ENCODE data around the gene MKS1. TPM values are rescaled to one million over a fixed set of nuclear protein-coding genes. Genes with fewer than 3 reads are reported as not detected.

The MKS1 gene
- total RNA-seq, 1 experiment from 2014 or later = 29.8 TPM

DNA sequence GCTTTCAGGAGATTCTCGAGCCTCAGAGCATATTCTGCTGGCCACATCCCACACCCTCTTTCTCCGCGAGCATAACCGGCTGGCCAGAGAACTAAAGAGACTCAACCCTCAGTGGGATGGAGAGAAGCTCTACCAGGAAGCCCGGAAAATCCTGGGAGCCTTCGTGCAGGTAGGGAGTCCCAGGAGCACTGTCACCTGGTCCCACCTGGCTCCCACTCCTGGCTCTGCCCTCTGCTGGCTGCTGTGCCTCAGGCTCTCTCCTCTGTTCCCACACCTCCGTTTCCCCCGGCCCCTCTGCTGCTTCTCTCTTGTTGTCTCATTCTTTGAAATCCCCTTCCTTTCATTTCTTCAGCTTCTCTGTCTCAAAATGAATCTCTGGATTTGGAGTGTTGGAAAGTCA is 35.7 kb upstream of the MKS1 start:
- RAD21 ChIA-PET (ENCODE audit: low non-redundant PET in 1 of 2, low total read pairs in 2 of 2, uncharacterized antibody in 2 of 2, unreplicated experiment in 2 of 2) = no interaction called here
- peak overlapping the region; percentile 94 for H2AFZ ChIP-seq (ENCODE audit: low read depth, low read length, poor library complexity, severe bottlenecking)
- no peak overlapping the region for H3K4me3 ChIP-seq (replicated peaks in 1 of 2; ENCODE audit: low read depth in 1 of 2, low read length in 2 of 2)
- no peaks in the 10 kb centered on the region for H3K36me3 ChIP-seq (ENCODE audit: control insufficient read depth in 1 of 2, insufficient read depth in 2 of 2, low read length in 2 of 2)
- CTCF ChIA-PET = interaction anchor here (0.7 to 2.8 kb wide), 3 partner anchors 9 to 133 kb away, joined by 3 to 10 read pairs (median 6); no protein-coding TSS in a partner anchor
- H3K4me1 ChIP-seq (ENCODE audit: control insufficient read depth in 1 of 2, insufficient read depth in 2 of 2, low read length in 2 of 2) = peaks cover 0 to 6% of the 10 kb centered on the region in 2 experiments; a peak in 2 of 4 replicates
- H3K9ac ChIP-seq (ENCODE audit: low read length) = no peak overlapping the region
- H3K79me2 ChIP-seq (ENCODE audit: insufficient read depth, low read length) = no peaks in the 10 kb centered on the region
- POLR2A ChIA-PET = interaction anchor here (1.1 kb wide), 1 partner anchor 377 kb away, joined by 3 read pairs; no protein-coding TSS in a partner anchor
- intact Hi-C loops (cut with micrococcal nuclease) = loop anchor here (5.0 kb wide), 1 partner anchor 133 kb away; no protein-coding TSS in a partner anchor
- peak overlapping the region; percentile 26; the same call in 1 of the 2 replicates for H3K4me2 ChIP-seq (ENCODE audit: low read length)
- H3K27ac ChIP-seq (ENCODE audit: low read depth, low read length) = no peak overlapping the region
- BruUV-seq (replicated peaks) = no TSS peak
- no peaks in the 10 kb centered on the region for H4K20me1 ChIP-seq (ENCODE audit: insufficient read depth)
- DNase-seq (ENCODE audit: low read depth, low spot score) (peak; percentile 22), ATAC-seq (peak; percentile 95)
- H3K9me2 ChIP-seq (ENCODE audit: insufficient read depth) = no peaks in the 10 kb centered on the region
- H3K27me3 ChIP-seq (ENCODE audit: insufficient read depth, low read length) = peaks cover 21% of the 10 kb centered on the region
- H3K9me3 ChIP-seq (ENCODE audit: control insufficient read depth in 1 of 2, insufficient read depth in 1 of 2, low read depth in 1 of 2, low read length in 2 of 2) = no peaks in the 10 kb centered on the region
- TF ChIP-seq RAD21 (IDR thresholded peaks at IDR 0.05; ENCODE audit: low read depth) (peak; percentile 45), POLR2AphosphoS5 (IDR thresholded peaks at IDR 0.05; ENCODE audit: low read depth, low read length) (no peak), CBX3 (IDR thresholded peaks at IDR 0.05; ENCODE audit: low read depth) (peak; percentile 28; the same call in 1 of the 2 replicates), CTCF (IDR thresholded peaks at IDR 0.05 in 2 of 3, conservative IDR thresholded peaks at IDR 0.05 in 1 of 3; ENCODE audit: borderline replicate concordance in 1 of 3, insufficient read depth in 1 of 3, low read depth in 2 of 3, low read length in 2 of 3) (peak; percentile 50 to 90 (median 76); a peak in 5 of 6 replicates)
- TF ChIP-seq, protein P1, sequence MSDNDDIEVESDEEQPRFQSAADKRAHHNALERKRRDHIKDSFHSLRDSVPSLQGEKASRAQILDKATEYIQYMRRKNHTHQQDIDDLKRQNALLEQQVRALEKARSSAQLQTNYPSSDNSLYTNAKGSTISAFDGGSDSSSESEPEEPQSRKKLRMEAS (IDR thresholded peaks at IDR 0.05) = peak; percentile 72; the same call in 1 of the 2 replicates

DNA sequence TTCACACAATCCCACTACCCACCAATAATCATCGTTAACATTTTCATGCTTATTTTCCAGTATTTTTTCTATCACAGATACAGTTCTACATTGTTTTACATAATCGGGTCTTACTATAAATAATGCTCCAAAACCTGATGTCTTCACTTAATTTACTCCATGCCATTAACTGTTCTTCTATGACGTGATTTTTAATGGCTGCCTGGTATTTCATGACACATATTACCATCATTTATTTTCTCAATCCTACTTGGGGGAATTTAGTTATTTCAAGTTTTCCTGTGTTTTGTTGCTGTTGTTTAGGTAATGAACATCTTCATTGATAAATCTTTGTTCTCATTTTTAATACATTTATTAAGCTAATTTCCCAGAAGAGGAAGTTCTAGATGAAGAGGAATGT is 34.0 kb upstream of the MKS1 start:
- no peaks in the 10 kb centered on the region for H3K9me2 ChIP-seq (ENCODE audit: insufficient read depth)
- H3K4me3 ChIP-seq (replicated peaks in 1 of 2; ENCODE audit: low read depth in 1 of 2, low read length in 2 of 2) = no peak overlapping the region
- no peaks in the 10 kb centered on the region for H3K9me3 ChIP-seq (ENCODE audit: control insufficient read depth in 1 of 2, insufficient read depth in 1 of 2, low read depth in 1 of 2, low read length in 2 of 2)
- ChIA-PET RAD21 (ENCODE audit: low non-redundant PET in 1 of 2, low total read pairs in 2 of 2, uncharacterized antibody in 2 of 2, unreplicated experiment in 2 of 2) (no interaction called here), POLR2A (no interaction called here), CTCF (interaction anchor here (0.6 to 1.5 kb wide), 2 partner anchors 21 to 64 kb away, joined by 3 read pairs; no protein-coding TSS in a partner anchor)
- H3K27me3 ChIP-seq (ENCODE audit: insufficient read depth, low read length) = peaks cover 4% of the 10 kb centered on the region; the same call in 1 of the 2 replicates
- no peaks in the 10 kb centered on the region for H3K36me3 ChIP-seq (ENCODE audit: control insufficient read depth in 1 of 2, insufficient read depth in 2 of 2, low read length in 2 of 2)
- H3K4me1 ChIP-seq (ENCODE audit: control insufficient read depth in 1 of 2, insufficient read depth in 2 of 2, low read length in 2 of 2) = peaks cover 0 to 11% of the 10 kb centered on the region in 2 experiments; a peak in 2 of 4 replicates
- H3K27ac ChIP-seq (ENCODE audit: low read depth, low read length) = no peak overlapping the region
- ATAC-seq (no peak), DNase-seq (ENCODE audit: low read depth, low spot score) (no peak)
- no TSS peak for BruUV-seq (replicated peaks)
- H4K20me1 ChIP-seq (ENCODE audit: insufficient read depth) = no peaks in the 10 kb centered on the region
- no peak overlapping the region for H3K9ac ChIP-seq (ENCODE audit: low read length)
- no peaks in the 10 kb centered on the region for H3K79me2 ChIP-seq (ENCODE audit: insufficient read depth, low read length)
- no peak overlapping the region for H3K4me2 ChIP-seq (ENCODE audit: low read length)
- H2AFZ ChIP-seq (ENCODE audit: low read depth, low read length, poor library complexity, severe bottlenecking) = no peak overlapping the region
- intact Hi-C loops (cut with micrococcal nuclease) = no loop called here
- TF ChIP-seq, protein P1 (IDR thresholded peaks at IDR 0.05) = no peak
- TF ChIP-seq ZFX (IDR thresholded peaks at IDR 0.05) (no peak), JUND (IDR thresholded peaks at IDR 0.05) (no peak), ZBTB33 (IDR thresholded peaks at IDR 0.05; ENCODE audit: extremely low read depth, insufficient replicate concordance, low read length) (no peak), CBX3 (IDR thresholded peaks at IDR 0.05; ENCODE audit: low read depth) (no peak), SP1 (IDR thresholded peaks at IDR 0.05; ENCODE audit: low read depth) (no peak), RAD21 (IDR thresholded peaks at IDR 0.05; ENCODE audit: low read depth) (no peak), POLR2A (IDR thresholded peaks at IDR 0.05; ENCODE audit: borderline replicate concordance, extremely low read depth, insufficient read depth, insufficient read length) (no peak)
- TF ChIP-seq, protein P2, sequence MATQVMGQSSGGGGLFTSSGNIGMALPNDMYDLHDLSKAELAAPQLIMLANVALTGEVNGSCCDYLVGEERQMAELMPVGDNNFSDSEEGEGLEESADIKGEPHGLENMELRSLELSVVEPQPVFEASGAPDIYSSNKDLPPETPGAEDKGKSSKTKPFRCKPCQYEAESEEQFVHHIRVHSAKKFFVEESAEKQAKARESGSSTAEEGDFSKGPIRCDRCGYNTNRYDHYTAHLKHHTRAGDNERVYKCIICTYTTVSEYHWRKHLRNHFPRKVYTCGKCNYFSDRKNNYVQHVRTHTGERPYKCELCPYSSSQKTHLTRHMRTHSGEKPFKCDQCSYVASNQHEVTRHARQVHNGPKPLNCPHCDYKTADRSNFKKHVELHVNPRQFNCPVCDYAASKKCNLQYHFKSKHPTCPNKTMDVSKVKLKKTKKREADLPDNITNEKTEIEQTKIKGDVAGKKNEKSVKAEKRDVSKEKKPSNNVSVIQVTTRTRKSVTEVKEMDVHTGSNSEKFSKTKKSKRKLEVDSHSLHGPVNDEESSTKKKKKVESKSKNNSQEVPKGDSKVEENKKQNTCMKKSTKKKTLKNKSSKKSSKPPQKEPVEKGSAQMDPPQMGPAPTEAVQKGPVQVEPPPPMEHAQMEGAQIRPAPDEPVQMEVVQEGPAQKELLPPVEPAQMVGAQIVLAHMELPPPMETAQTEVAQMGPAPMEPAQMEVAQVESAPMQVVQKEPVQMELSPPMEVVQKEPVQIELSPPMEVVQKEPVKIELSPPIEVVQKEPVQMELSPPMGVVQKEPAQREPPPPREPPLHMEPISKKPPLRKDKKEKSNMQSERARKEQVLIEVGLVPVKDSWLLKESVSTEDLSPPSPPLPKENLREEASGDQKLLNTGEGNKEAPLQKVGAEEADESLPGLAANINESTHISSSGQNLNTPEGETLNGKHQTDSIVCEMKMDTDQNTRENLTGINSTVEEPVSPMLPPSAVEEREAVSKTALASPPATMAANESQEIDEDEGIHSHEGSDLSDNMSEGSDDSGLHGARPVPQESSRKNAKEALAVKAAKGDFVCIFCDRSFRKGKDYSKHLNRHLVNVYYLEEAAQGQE (IDR thresholded peaks at IDR 0.05; ENCODE audit: low read depth) = no peak

Measured in HCT116 (cell line).